OCI-LY1 (cell line): ENCODE results near the gene SF3B1.

ENCODE experiments used
- H2AFZ ChIP-seq: fragments of 200-600 bp; sonication (generic), shearing (Covaris generic); 2 replicates; pipeline ENCODE4 v1.6.0; 2014; ENCODE audit warnings: antibody characterized with exemption, mild to moderate bottlenecking, low read length
- H3F3A ChIP-seq: fragments of 200-600 bp; sonication (generic), shearing (Covaris generic); 2 replicates; pipeline ENCODE4 v1.6.0; 2014; ENCODE audit warnings: mild to moderate bottlenecking, antibody characterized with exemption, low read length, moderate library complexity; ENCODE audit not compliant: insufficient read depth
- H3K27ac ChIP-seq: fragments of 200-600 bp; sonication (generic); 2 replicates; pipeline ENCODE4 v1.5.1; 2014; ENCODE audit warnings: low read length, mixed run types, mild to moderate bottlenecking, low read depth; ENCODE audit not compliant: poor library complexity, severe bottlenecking
- H3K27me3 ChIP-seq: fragments of 200-600 bp; sonication (generic); 2 replicates; pipeline ENCODE4 v1.6.0; 2014; ENCODE audit warnings: antibody characterized with exemption, mild to moderate bottlenecking, low read length, moderate library complexity; ENCODE audit not compliant: insufficient read depth
- H3K36me3 ChIP-seq: fragments of 200-600 bp; sonication (generic); 2 replicates; pipeline ENCODE4 v1.6.1; 2014; ENCODE audit warnings: mild to moderate bottlenecking, antibody characterized with exemption, low read length, moderate library complexity, mixed read lengths; ENCODE audit not compliant: insufficient read depth
- H3K4me1 ChIP-seq: fragments of 200-600 bp; sonication (generic); 2 replicates; pipeline ENCODE4 v1.5.1; 2014; ENCODE audit warnings: mild to moderate bottlenecking, low read length, moderate library complexity; ENCODE audit not compliant: insufficient read depth, severe bottlenecking
- H3K4me2 ChIP-seq: fragments of 200-600 bp; sonication (generic), shearing (Covaris generic); 2 replicates; pipeline ENCODE4 v1.6.1; 2014; ENCODE audit warnings: low read length
- H3K4me3 ChIP-seq: fragments of 200-600 bp; sonication (generic); 2 replicates; pipeline ENCODE4 v1.5.1; 2014; ENCODE audit warnings: low read length, low read depth, mild to moderate bottlenecking, mixed read lengths; ENCODE audit not compliant: poor library complexity, severe bottlenecking
- H3K79me2 ChIP-seq: fragments of 200-600 bp; shearing (Covaris generic); 2 replicates; pipeline ENCODE4 v1.6.1; 2016; ENCODE audit warnings: mixed run types, low read length, mixed read lengths; ENCODE audit not compliant: insufficient read depth
- H3K9ac ChIP-seq: fragments of 200-600 bp; sonication (generic), shearing (Covaris generic); 2 replicates; pipeline ENCODE4 v1.6.1; 2014; ENCODE audit warnings: mild to moderate bottlenecking, low read length, mixed read lengths
- H3K9me2 ChIP-seq: fragments of 200-600 bp; sonication (generic), shearing (Covaris generic); 2 replicates; pipeline ENCODE4 v1.6.1; 2014; ENCODE audit warnings: low read depth, mild to moderate bottlenecking, low read length, mixed read lengths
- H3K9me3 ChIP-seq: fragments of 200-600 bp; shearing (Covaris generic); 2 replicates; pipeline ENCODE4 v1.6.1; 2014; ENCODE audit warnings: low read length, mixed read lengths
- H4K20me1 ChIP-seq: fragments of 200-600 bp; sonication (generic), shearing (Covaris generic); 2 replicates; pipeline ENCODE4 v1.6.0; 2016; ENCODE audit warnings: mild to moderate bottlenecking, low read length; ENCODE audit not compliant: insufficient read depth
- EZH2 ChIP-seq: fragments of 200-600 bp; sonication (generic), shearing (Covaris generic); IDR thresholded peaks from 2 replicates; pipeline ENCODE4 v1.8.0; 2017; ENCODE audit warnings: borderline replicate concordance, mixed run types, mild to moderate bottlenecking, antibody characterized with exemption, low read length, moderate library complexity, mixed read lengths
- TF ChIP-seq, protein P1 (sequence below): fragments of 200-600 bp; sonication (generic), shearing (Covaris generic); IDR thresholded peaks from 2 replicates; pipeline ENCODE4 v1.5.1; 2017; ENCODE audit warnings: mild to moderate bottlenecking, antibody characterized with exemption, low read length, moderate library complexity, mixed read lengths

The SF3B1 gene

GRCh38 chr2:197369933-197370320, 64.9 kb downstream of the SF3B1 start:
- Histone ChIP-seq H3K9me3 (no peaks in the 10 kb centered on the region), H3K9me2 (no peaks in the 10 kb centered on the region), H3K79me2 (no peaks in the 10 kb centered on the region), H3F3A (no peaks in the 10 kb centered on the region), H3K9ac (no peak overlapping the region), H3K4me3 (no peak overlapping the region), H3K36me3 (no peaks in the 10 kb centered on the region), H2AFZ (no peak overlapping the region), H3K27ac (no peak overlapping the region), H3K4me1 (no peaks in the 10 kb centered on the region), H3K27me3 (no peaks in the 10 kb centered on the region), H4K20me1 (no peaks in the 10 kb centered on the region), H3K4me2 (no peak overlapping the region)
- no peak for TF ChIP-seq EZH2
- TF ChIP-seq, protein P1, sequence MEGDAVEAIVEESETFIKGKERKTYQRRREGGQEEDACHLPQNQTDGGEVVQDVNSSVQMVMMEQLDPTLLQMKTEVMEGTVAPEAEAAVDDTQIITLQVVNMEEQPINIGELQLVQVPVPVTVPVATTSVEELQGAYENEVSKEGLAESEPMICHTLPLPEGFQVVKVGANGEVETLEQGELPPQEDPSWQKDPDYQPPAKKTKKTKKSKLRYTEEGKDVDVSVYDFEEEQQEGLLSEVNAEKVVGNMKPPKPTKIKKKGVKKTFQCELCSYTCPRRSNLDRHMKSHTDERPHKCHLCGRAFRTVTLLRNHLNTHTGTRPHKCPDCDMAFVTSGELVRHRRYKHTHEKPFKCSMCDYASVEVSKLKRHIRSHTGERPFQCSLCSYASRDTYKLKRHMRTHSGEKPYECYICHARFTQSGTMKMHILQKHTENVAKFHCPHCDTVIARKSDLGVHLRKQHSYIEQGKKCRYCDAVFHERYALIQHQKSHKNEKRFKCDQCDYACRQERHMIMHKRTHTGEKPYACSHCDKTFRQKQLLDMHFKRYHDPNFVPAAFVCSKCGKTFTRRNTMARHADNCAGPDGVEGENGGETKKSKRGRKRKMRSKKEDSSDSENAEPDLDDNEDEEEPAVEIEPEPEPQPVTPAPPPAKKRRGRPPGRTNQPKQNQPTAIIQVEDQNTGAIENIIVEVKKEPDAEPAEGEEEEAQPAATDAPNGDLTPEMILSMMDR: no peak

GRCh38 chr2:197369228-197369932, 65.4 kb downstream of the SF3B1 start:
- Histone ChIP-seq H3K9me3 (no peaks in the 10 kb centered on the region), H3K27me3 (no peaks in the 10 kb centered on the region), H3K9ac (no peak overlapping the region), H3K79me2 (no peaks in the 10 kb centered on the region), H3K4me2 (no peak overlapping the region), H3F3A (no peaks in the 10 kb centered on the region), H3K36me3 (no peaks in the 10 kb centered on the region), H3K4me3 (no peak overlapping the region), H3K9me2 (no peaks in the 10 kb centered on the region), H3K4me1 (no peaks in the 10 kb centered on the region), H3K27ac (no peak overlapping the region), H4K20me1 (no peaks in the 10 kb centered on the region), H2AFZ (no peak overlapping the region)
- no peak for TF ChIP-seq EZH2
- TF ChIP-seq, protein P1: no peak

GRCh38 chr2:197368412-197368811, 66.4 kb downstream of the SF3B1 start:
- no peaks in the 10 kb centered on the region for H3K9me2 ChIP-seq
- no peaks in the 10 kb centered on the region for H3K4me1 ChIP-seq
- no peaks in the 10 kb centered on the region for H3K79me2 ChIP-seq
- no peak overlapping the region for H3K27ac ChIP-seq
- H3K9ac ChIP-seq: no peak overlapping the region
- no peaks in the 10 kb centered on the region for H3K27me3 ChIP-seq
- H3K9me3 ChIP-seq: no peaks in the 10 kb centered on the region
- H3F3A ChIP-seq: no peaks in the 10 kb centered on the region
- TF ChIP-seq, protein P1: no peak
- TF ChIP-seq EZH2: no peak
- no peak overlapping the region for H3K4me2 ChIP-seq
- H4K20me1 ChIP-seq: no peaks in the 10 kb centered on the region
- H2AFZ ChIP-seq: no peak overlapping the region
- H3K4me3 ChIP-seq: no peak overlapping the region
- no peaks in the 10 kb centered on the region for H3K36me3 ChIP-seq
